ENCODE measurements around the gene TTLL4. TPM values are rescaled to one million over a fixed set of nuclear protein-coding genes. Genes with fewer than 3 reads are reported as not detected.

TTLL4 gene
- total RNA-seq, 3 donors from 2014 or later = 8.3 to 34.7 (median 29.0) TPM

DNA sequence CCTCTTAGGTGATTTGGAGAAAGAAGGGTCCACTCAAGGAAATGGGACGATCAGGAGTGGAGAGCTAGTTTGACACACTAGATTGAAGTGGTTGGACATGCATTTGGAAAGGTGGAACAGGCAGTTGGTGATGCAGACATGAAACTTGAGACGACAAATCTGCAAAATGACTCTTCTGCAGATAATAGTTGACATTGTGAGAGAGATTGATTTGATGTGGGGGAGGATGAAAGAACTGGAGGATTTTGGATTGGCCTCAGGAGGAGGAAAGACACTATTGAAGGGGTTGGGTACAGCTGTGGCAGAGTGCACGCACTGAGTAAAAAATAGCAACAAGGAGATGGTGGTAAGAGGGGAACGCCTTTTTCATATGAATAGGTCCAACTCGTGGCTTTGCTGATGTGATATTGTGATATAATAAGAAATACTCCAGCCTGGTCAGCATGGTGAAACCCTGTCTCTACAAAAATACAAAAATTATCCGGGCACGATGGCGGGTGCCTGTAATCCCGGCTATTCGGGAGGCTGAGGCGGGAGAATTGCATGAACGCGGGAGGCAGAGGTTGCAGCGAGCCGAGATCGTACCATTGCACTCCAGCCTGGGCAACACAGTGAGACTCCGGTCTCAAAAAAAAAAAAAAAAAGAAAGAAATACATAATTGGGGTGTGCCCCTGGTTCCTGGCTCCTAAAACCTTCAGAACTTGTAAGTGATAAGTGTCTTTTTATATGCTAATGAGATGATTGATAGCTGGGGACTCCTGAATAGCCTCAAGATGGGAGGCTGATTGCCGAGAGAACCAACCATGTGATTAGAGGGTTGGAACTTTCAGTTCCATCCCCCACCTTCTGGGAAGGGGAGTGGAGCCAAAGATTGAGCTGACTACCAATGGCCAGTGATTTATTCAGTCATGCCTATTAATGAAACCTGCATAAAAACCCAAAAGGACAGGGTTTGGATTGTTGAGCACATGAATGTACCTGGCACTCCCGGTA lies 9.7 kb downstream of the TTLL4 start:
- peaks cover 0 to under 1% of the 10 kb centered on the region in 2 donors for H3K9me3 ChIP-seq
- H3K36me3 ChIP-seq = no peaks in the 10 kb centered on the region
- H3K4me3 ChIP-seq = no peak overlapping the region
- peak in 1 of 2 donors; percentile 11 for DNase-seq (ENCODE audit: low spot score in 2 of 2)
- H3K4me1 ChIP-seq = no peaks in the 10 kb centered on the region
- TF ChIP-seq POLR2AphosphoS5 (IDR thresholded peaks at IDR 0.05) (no peak), POLR2A (IDR thresholded peaks at IDR 0.05) (no peak)
- TF ChIP-seq, protein P1, sequence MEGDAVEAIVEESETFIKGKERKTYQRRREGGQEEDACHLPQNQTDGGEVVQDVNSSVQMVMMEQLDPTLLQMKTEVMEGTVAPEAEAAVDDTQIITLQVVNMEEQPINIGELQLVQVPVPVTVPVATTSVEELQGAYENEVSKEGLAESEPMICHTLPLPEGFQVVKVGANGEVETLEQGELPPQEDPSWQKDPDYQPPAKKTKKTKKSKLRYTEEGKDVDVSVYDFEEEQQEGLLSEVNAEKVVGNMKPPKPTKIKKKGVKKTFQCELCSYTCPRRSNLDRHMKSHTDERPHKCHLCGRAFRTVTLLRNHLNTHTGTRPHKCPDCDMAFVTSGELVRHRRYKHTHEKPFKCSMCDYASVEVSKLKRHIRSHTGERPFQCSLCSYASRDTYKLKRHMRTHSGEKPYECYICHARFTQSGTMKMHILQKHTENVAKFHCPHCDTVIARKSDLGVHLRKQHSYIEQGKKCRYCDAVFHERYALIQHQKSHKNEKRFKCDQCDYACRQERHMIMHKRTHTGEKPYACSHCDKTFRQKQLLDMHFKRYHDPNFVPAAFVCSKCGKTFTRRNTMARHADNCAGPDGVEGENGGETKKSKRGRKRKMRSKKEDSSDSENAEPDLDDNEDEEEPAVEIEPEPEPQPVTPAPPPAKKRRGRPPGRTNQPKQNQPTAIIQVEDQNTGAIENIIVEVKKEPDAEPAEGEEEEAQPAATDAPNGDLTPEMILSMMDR (IDR thresholded peaks at IDR 0.05) = no peak
- H3K27me3 ChIP-seq = no peaks in the 10 kb centered on the region
- intact Hi-C loops (cut with DNase I; ENCODE audit: low total_unique reads) = no loop called here
- no peak overlapping the region for H3K27ac ChIP-seq

DNA sequence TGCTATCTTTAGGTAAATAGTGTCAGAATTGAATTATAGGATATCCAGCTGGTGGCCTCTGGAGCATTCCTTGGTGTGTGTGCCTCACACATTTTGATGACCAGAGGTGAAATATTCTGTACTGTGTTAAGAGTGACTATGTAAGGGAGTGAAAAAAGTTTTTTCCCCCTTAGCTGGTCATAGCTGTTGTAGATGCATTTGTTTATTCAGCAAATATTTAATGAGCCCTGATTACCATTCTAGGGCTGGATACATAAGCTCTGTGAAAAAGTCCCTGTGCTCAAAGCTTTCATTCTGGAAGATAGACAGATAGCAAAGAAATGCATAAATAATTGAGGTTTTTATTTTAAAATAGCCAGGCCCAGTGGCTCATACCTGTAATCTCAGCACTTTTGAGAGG lies 10.9 kb downstream of the TTLL4 start:
- no peak overlapping the region for H3K4me3 ChIP-seq
- H3K9me3 ChIP-seq = peaks cover 4 to 12% of the 10 kb centered on the region in 2 donors
- no peaks in the 10 kb centered on the region for H3K27me3 ChIP-seq
- no peak overlapping the region for H3K27ac ChIP-seq
- intact Hi-C loops (cut with DNase I; ENCODE audit: low total_unique reads) = no loop called here
- no peak for DNase-seq (ENCODE audit: low spot score in 2 of 2)
- no peaks in the 10 kb centered on the region for H3K36me3 ChIP-seq
- no peaks in the 10 kb centered on the region for H3K4me1 ChIP-seq
- TF ChIP-seq POLR2A (IDR thresholded peaks at IDR 0.05) (no peak), POLR2AphosphoS5 (IDR thresholded peaks at IDR 0.05) (no peak)
- TF ChIP-seq, protein P1 (IDR thresholded peaks at IDR 0.05) = no peak

DNA sequence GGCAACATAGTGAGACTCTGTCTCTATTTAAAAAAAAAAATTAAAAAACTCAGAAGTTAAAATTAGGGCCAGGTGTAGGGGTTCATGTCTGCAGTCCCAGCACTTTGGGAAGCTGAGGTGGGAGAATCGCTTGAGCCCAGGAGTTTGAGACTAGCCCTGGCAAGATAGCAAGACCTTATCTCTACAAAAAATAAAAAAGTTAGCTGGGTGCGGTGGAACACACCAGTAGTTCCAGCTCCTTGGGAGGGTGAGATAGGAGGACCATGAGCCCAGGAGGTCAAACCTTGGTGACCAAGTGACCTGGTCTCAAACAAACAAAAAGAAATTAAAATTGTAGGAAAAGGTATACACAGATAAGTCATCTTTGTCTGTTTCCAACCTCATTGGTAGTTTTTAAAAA lies 11.3 kb downstream of the TTLL4 start:
- DNase-seq (ENCODE audit: low spot score in 2 of 2) = peak in 1 of 2 donors; percentile 3
- Histone ChIP-seq H3K27me3 (no peaks in the 10 kb centered on the region), H3K27ac (no peak overlapping the region), H3K36me3 (no peaks in the 10 kb centered on the region), H3K9me3 (peaks cover 8 to 16% of the 10 kb centered on the region in 2 donors), H3K4me1 (no peaks in the 10 kb centered on the region), H3K4me3 (no peak overlapping the region)
- intact Hi-C loops (cut with DNase I; ENCODE audit: low total_unique reads) = no loop called here
- TF ChIP-seq, protein P1 (IDR thresholded peaks at IDR 0.05) = no peak
- TF ChIP-seq POLR2AphosphoS5 (IDR thresholded peaks at IDR 0.05) (no peak), POLR2A (IDR thresholded peaks at IDR 0.05) (no peak)

DNA sequence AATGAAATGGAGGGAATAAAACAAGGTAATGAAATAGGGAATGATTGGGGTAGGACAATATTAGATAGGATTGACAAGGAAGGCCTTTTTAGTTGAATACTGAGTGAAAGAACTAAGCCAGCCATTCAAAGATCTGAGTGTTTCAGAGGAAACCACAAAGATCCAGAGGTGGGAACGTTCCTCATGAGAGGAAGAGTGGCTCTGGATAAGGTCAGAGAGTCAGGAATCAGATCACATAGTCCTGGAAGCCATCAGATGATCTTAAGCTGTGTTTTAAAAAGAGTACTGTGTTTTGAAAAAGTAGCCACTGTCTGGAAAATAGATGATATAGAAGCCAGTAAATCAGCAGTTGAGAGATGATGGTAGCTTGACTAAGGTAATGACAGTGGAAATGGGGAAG lies 11.8 kb downstream of the TTLL4 start:
- Histone ChIP-seq H3K27ac (no peak overlapping the region), H3K4me3 (no peak overlapping the region), H3K4me1 (no peaks in the 10 kb centered on the region), H3K36me3 (no peaks in the 10 kb centered on the region), H3K9me3 (peaks cover 9 to 17% of the 10 kb centered on the region in 2 donors), H3K27me3 (no peaks in the 10 kb centered on the region)
- DNase-seq (ENCODE audit: low spot score in 2 of 2) = no peak
- intact Hi-C loops (cut with DNase I; ENCODE audit: low total_unique reads) = no loop called here
- TF ChIP-seq POLR2A (IDR thresholded peaks at IDR 0.05) (no peak), POLR2AphosphoS5 (IDR thresholded peaks at IDR 0.05) (no peak)
- TF ChIP-seq, protein P1 (IDR thresholded peaks at IDR 0.05) = no peak

Data from breast epithelium (tissue), 4 donors.